GM19025 (cell line): ENCODE data around the gene FILIP1L.

Experiments
- ATAC-seq: cut with Tn5 transposase; IDR thresholded peaks from one replicate; pipeline ENCODE4 v1.9.1; 2021; ENCODE audit warnings: mild to moderate bottlenecking, low read depth, moderate library complexity; ENCODE audit not compliant: unreplicated experiment

FILIP1L gene

GRCh38 chr3:99958222-99958912 is 155.9 kb downstream of the FILIP1L start:
- ATAC-seq = no peak

GRCh38 chr3:99957151-99957796 is 157.0 kb downstream of the FILIP1L start:
- no peak for ATAC-seq

GRCh38 chr3:99955773-99956562 is 158.3 kb downstream of the FILIP1L start:
- ATAC-seq = no peak

- no peak for ATAC-seq
Measured at GRCh38 chr3:99954914-99955644, 159.2 kb downstream of the FILIP1L start.

GRCh38 chr3:99953596-99953995 is 160.7 kb downstream of the FILIP1L start:
- ATAC-seq = no peak

- no peak for ATAC-seq
Measured at GRCh38 chr3:99952306-99952705, 162.0 kb downstream of the FILIP1L start.

GRCh38 chr3:99951701-99952100 is 162.6 kb downstream of the FILIP1L start:
- no peak for ATAC-seq

- no peak for ATAC-seq
Measured at GRCh38 chr3:99950921-99951320, 163.4 kb downstream of the FILIP1L start.

GRCh38 chr3:99949956-99950670 is 164.2 kb downstream of the FILIP1L start:
- no peak for ATAC-seq

GRCh38 chr3:99948467-99949089 is 165.7 kb downstream of the FILIP1L start:
- ATAC-seq = no peak

GRCh38 chr3:99947356-99947755 is 166.9 kb downstream of the FILIP1L start:
- no peak for ATAC-seq

- ATAC-seq = no peak
Measured at GRCh38 chr3:99945328-99945995, 168.8 kb downstream of the FILIP1L start.

GRCh38 chr3:99943931-99944761 is 170.2 kb downstream of the FILIP1L start:
- ATAC-seq = no peak

- no peak for ATAC-seq
Measured at GRCh38 chr3:99941211-99941610, 173.1 kb downstream of the FILIP1L start.

- ATAC-seq = no peak
Measured at GRCh38 chr3:99940350-99940749, 174.0 kb downstream of the FILIP1L start.

- ATAC-seq = no peak
Measured at GRCh38 chr3:99939876-99940275, 174.4 kb downstream of the FILIP1L start.

GRCh38 chr3:99938270-99938911 is 175.9 kb downstream of the FILIP1L start:
- peak; percentile 45 for ATAC-seq
